GM23248 (cell line): ENCODE data around the gene DYNC1H1. TPM values are rescaled to one million over a fixed set of nuclear protein-coding genes. Genes with fewer than 3 reads are reported as not detected.
"Not testable (repeated sequence)": the region's sequence is repeated elsewhere in the genome, so short reads cannot be mapped to it uniquely, and the experiment has no call there.

ENCODE experiments used
- DNase-seq: peaks from one replicate; pipeline ENCODE4 v3.0.0-alpha.2; 2015
- H2AFZ ChIP-seq: fragments of 200-600 bp; sonication (generic); 2 replicates; pipeline ENCODE4 v1.6.1; 2016; ENCODE audit warnings: antibody characterized with exemption
- H3F3A ChIP-seq: fragments of 200-600 bp; sonication (generic); 2 replicates; pipeline ENCODE4 v1.6.1; 2016; ENCODE audit warnings: mild to moderate bottlenecking, antibody characterized with exemption, mixed run types; ENCODE audit not compliant: insufficient read depth
- H3K27ac ChIP-seq: fragments of 200-600 bp; sonication (generic); 2 replicates; pipeline ENCODE4 v1.5.1; 2016; ENCODE audit warnings: mild to moderate bottlenecking
- H3K27me3 ChIP-seq: fragments of 200-600 bp; sonication (generic); replicated peaks from 2 replicates; pipeline ENCODE4 v1.6.1; 2016; ENCODE audit warnings: mild to moderate bottlenecking; ENCODE audit not compliant: insufficient read depth
- H3K36me3 ChIP-seq: fragments of 200-600 bp; sonication (generic); 2 replicates; pipeline ENCODE4 v1.6.1; 2016; ENCODE audit warnings: low read depth, mild to moderate bottlenecking
- H3K4me1 ChIP-seq: fragments of 200-600 bp; sonication (generic); 2 replicates; pipeline ENCODE4 v1.6.1; 2016; ENCODE audit warnings: mild to moderate bottlenecking; ENCODE audit not compliant: insufficient read depth
- H3K4me2 ChIP-seq: fragments of 200-600 bp; sonication (generic); one replicate; pipeline ENCODE4 v1.6.1; 2016; ENCODE audit warnings: mild to moderate bottlenecking; ENCODE audit not compliant: unreplicated experiment
- H3K4me3 ChIP-seq: fragments of 200-600 bp; sonication (generic); 2 replicates; pipeline ENCODE4 v1.5.1; 2016; ENCODE audit warnings: mild to moderate bottlenecking
- H3K79me2 ChIP-seq: fragments of 200-600 bp; sonication (generic); 2 replicates; pipeline ENCODE4 v1.6.1; 2016; ENCODE audit warnings: mild to moderate bottlenecking; ENCODE audit not compliant: insufficient read depth
- H3K9ac ChIP-seq: fragments of 200-600 bp; sonication (generic); 2 replicates; pipeline ENCODE4 v1.6.1; 2016; ENCODE audit warnings: mild to moderate bottlenecking
- H3K9me2 ChIP-seq: fragments of 200-600 bp; sonication (generic); 2 replicates; pipeline ENCODE4 v1.6.1; 2016; ENCODE audit warnings: mixed run types, mild to moderate bottlenecking, moderate library complexity; ENCODE audit not compliant: insufficient read depth
- H3K9me3 ChIP-seq: fragments of 200-600 bp; sonication (generic); one replicate; pipeline ENCODE4 v1.6.1; 2017; ENCODE audit warnings: low read depth
- H4K20me1 ChIP-seq: fragments of 200-600 bp; sonication (generic); 2 replicates; pipeline ENCODE4 v1.6.0; 2016; ENCODE audit not compliant: insufficient read depth
- EZH2 ChIP-seq: fragments of 200-600 bp; sonication (generic); IDR thresholded peaks from 2 replicates; pipeline ENCODE4 v1.6.1; 2018; ENCODE audit warnings: antibody characterized with exemption, mild to moderate bottlenecking; ENCODE audit not compliant: insufficient read depth, poor library complexity, severe bottlenecking
- EZH2phosphoT487 ChIP-seq: fragments of 200-600 bp; sonication (generic); IDR thresholded peaks from 2 replicates; pipeline ENCODE4 v1.6.1; 2018; ENCODE audit warnings: antibody characterized with exemption, moderate library complexity, mild to moderate bottlenecking, low read depth; ENCODE audit not compliant: insufficient read depth
- WGBS, 2 experiments: methylation state at CpG; one replicate each; pipeline ENCODE4 v1.1.6; 2015 to 2017; ENCODE audit warnings: low lambda C conversion rate in 2 of 2, low coverage in 1 of 2; ENCODE audit errors: missing lambda C conversion rate in 2 of 2; 5-methylcytosine and 5-hydroxymethylcytosine counted together
- in situ Hi-C: fragments of 300-500 bp; cut with MboI; formaldehyde crosslinking; loops from 2 replicates; pipeline ENCODE4 v1.15.0; 2020
- polyA plus RNA-seq: library from polyadenylated mRNA; unstranded; fragments of >200 nt; fragmentation: Nextera tagmentation; extraction: Ambion mirVana; gene quantifications from 2 replicates; pipeline ENCODE4 v1.2.1, GENCODE V29; 2016
- total RNA-seq: library from RNA; depleted of rRNA; stranded (reverse); fragments of >200 nt; shearing (Covaris generic); gene quantifications from 2 replicates; pipeline ENCODE4 v1.2.3, GENCODE V29; 2014

The DYNC1H1 gene
- total and polyA plus RNA-seq, 2 experiments from 2014 or later: 181 to 391 TPM

- in situ Hi-C loops: no loop called here
These were observed 15.3 kb downstream of the DYNC1H1 start for GRCh38 chr14:101979666-101980065.

GRCh38 chr14:101980251-101980650, 15.9 kb downstream of the DYNC1H1 start:
- Histone ChIP-seq H2AFZ (no peak overlapping the region), H3K36me3 (peaks cover 75% of the 10 kb centered on the region), H3K27ac (peak overlapping the region; percentile 83), H4K20me1 (no peaks in the 10 kb centered on the region), H3K4me1 (peaks cover 37% of the 10 kb centered on the region), H3F3A (peaks cover 75% of the 10 kb centered on the region), H3K9me2 (no peaks in the 10 kb centered on the region), H3K79me2 (peaks cover 80% of the 10 kb centered on the region), H3K27me3 (no peaks in the 10 kb centered on the region), H3K9me3 (no peaks in the 10 kb centered on the region), H3K4me3 (peak overlapping the region; percentile 20; the same call in 1 of the 2 replicates), H3K4me2 (peak overlapping the region; percentile 63), H3K9ac (0 out of 2 replicates have a peak overlapping the region, but pooled peaks have one; percentile 5)
- in situ Hi-C loops: no loop called here
- TF ChIP-seq EZH2phosphoT487 (no peak), EZH2 (no peak)
- 85 to 89% methylated on average over 10 of the region's 10 CpGs for WGBS, 2 experiments
- no peak for DNase-seq

More at GRCh38 chr14:101979666-101980065, 15.3 kb downstream of the DYNC1H1 start:
- H3K9ac ChIP-seq: no peak overlapping the region
- H3K4me3 ChIP-seq: no peak overlapping the region
- no peak for DNase-seq
- H2AFZ ChIP-seq: no peak overlapping the region
- no peaks in the 10 kb centered on the region for H3K27me3 ChIP-seq
- peaks cover 74% of the 10 kb centered on the region for H3K36me3 ChIP-seq
- WGBS, 2 experiments: 85 to 90% methylated on average over 6 of the region's 6 CpGs
- peaks cover 81% of the 10 kb centered on the region for H3F3A ChIP-seq
- no peaks in the 10 kb centered on the region for H3K9me2 ChIP-seq
- H3K4me1 ChIP-seq: peaks cover 41% of the 10 kb centered on the region
- peaks cover 81% of the 10 kb centered on the region for H3K79me2 ChIP-seq
- no peaks in the 10 kb centered on the region for H3K9me3 ChIP-seq
- TF ChIP-seq EZH2phosphoT487 (no peak), EZH2 (no peak)
- H3K4me2 ChIP-seq: peak overlapping the region; percentile 2
- H4K20me1 ChIP-seq: no peaks in the 10 kb centered on the region
- H3K27ac ChIP-seq: peak overlapping the region; percentile 83

GRCh38 chr14:101980700-101981099, 16.3 kb downstream of the DYNC1H1 start:
- peak overlapping the region; percentile 83 for H3K27ac ChIP-seq
- DNase-seq: peak; percentile 99
- peak overlapping the region; percentile 20 for H3K4me3 ChIP-seq
- H4K20me1 ChIP-seq: no peaks in the 10 kb centered on the region
- H3K9ac ChIP-seq: peak overlapping the region; percentile 49
- H3K27me3 ChIP-seq: no peaks in the 10 kb centered on the region
- peaks cover 37% of the 10 kb centered on the region for H3K4me1 ChIP-seq
- no peaks in the 10 kb centered on the region for H3K9me3 ChIP-seq
- TF ChIP-seq EZH2 (no peak), EZH2phosphoT487 (no peak)
- no peak overlapping the region for H2AFZ ChIP-seq
- H3F3A ChIP-seq: peaks cover 71% of the 10 kb centered on the region
- no peaks in the 10 kb centered on the region for H3K9me2 ChIP-seq
- peak overlapping the region; percentile 63 for H3K4me2 ChIP-seq
- WGBS, 2 experiments: 0% methylated on average over 2 of the region's 2 CpGs
- H3K36me3 ChIP-seq: peaks cover 79% of the 10 kb centered on the region
- in situ Hi-C loops: no loop called here
- peaks cover 80% of the 10 kb centered on the region for H3K79me2 ChIP-seq

GRCh38 chr14:101982621-101983020, 18.2 kb downstream of the DYNC1H1 start:
- Histone ChIP-seq H3K9me3 (no peaks in the 10 kb centered on the region), H2AFZ (no peak overlapping the region), H3F3A (peaks cover 59% of the 10 kb centered on the region), H3K27ac (no peak overlapping the region), H4K20me1 (no peaks in the 10 kb centered on the region), H3K4me1 (peaks cover 37% of the 10 kb centered on the region), H3K9me2 (no peaks in the 10 kb centered on the region), H3K27me3 (no peaks in the 10 kb centered on the region), H3K36me3 (peaks cover 83% of the 10 kb centered on the region), H3K79me2 (peaks cover 80% of the 10 kb centered on the region), H3K9ac (no peak overlapping the region), H3K4me2 (no peak overlapping the region), H3K4me3 (no peak overlapping the region)
- in situ Hi-C loops: no loop called here
- 69 to 79% methylated on average over 5 to 6 of the region's 6 CpGs for WGBS, 2 experiments
- no peak for DNase-seq
- TF ChIP-seq EZH2phosphoT487: no peak
- no peak for TF ChIP-seq EZH2

- H3K4me2 ChIP-seq, H3K27me3 ChIP-seq, H3K9me3 ChIP-seq, in situ Hi-C loops, DNase-seq, H3K9ac ChIP-seq, H2AFZ ChIP-seq, H3K4me3 ChIP-seq, H3K9me2 ChIP-seq, H3K27ac ChIP-seq, H4K20me1 ChIP-seq: not testable (repeated sequence)
- peaks cover 23% of the 10 kb centered on the region for H3K4me1 ChIP-seq
- peaks cover 80% of the 10 kb centered on the region for H3K79me2 ChIP-seq
- 95 to 96% methylated on average over 11 to 12 of the region's 12 CpGs for WGBS, 2 experiments
- H3F3A ChIP-seq: peaks cover 51% of the 10 kb centered on the region
- peaks cover 83% of the 10 kb centered on the region for H3K36me3 ChIP-seq
These were observed 20.5 kb downstream of the DYNC1H1 start for GRCh38 chr14:101984831-101985230.
